Smooth muscle cell (in vitro differentiated cells): ENCODE results near the gene KRT3. TPM values are rescaled to one million over a fixed set of nuclear protein-coding genes. Genes with fewer than 3 reads are reported as not detected.

Experiments used
- DNase-seq: peaks from one replicate; lab custom pipeline; 2025; ENCODE audit not compliant: unreplicated experiment; lab: John Stamatoyannopoulos, UW
- H2AFZ ChIP-seq: fragments of 200-600 bp; sonication (generic); 2 replicates; pipeline ENCODE4 v1.6.0; 2016; ENCODE audit warnings: antibody characterized with exemption, low read depth, mild to moderate bottlenecking
- H3F3A ChIP-seq: fragments of 200-600 bp; sonication (generic); 2 replicates; pipeline ENCODE4 v1.6.0; 2017; ENCODE audit warnings: antibody characterized with exemption, low read depth
- H3K27ac ChIP-seq: fragments of 200-600 bp; sonication (generic); 2 replicates; pipeline ENCODE4 v1.5.1; 2016; ENCODE audit warnings: low read depth, mild to moderate bottlenecking
- H3K27me3 ChIP-seq: fragments of 200-600 bp; sonication (generic); 2 replicates; pipeline ENCODE4 v1.6.1; 2016; ENCODE audit warnings: low read depth, mild to moderate bottlenecking
- H3K36me3 ChIP-seq: fragments of 200-600 bp; sonication (generic); 2 replicates; pipeline ENCODE4 v1.5.1; 2016; ENCODE audit warnings: low read depth
- H3K4me1 ChIP-seq: fragments of 200-600 bp; sonication (generic); 2 replicates; pipeline ENCODE4 v1.5.1; 2016; ENCODE audit warnings: low read depth
- H3K4me2 ChIP-seq: fragments of 200-600 bp; sonication (generic); 2 replicates; pipeline ENCODE4 v1.6.0; 2016; ENCODE audit warnings: mild to moderate bottlenecking
- H3K4me3 ChIP-seq: fragments of 200-600 bp; sonication (generic); 2 replicates; pipeline ENCODE4 v1.5.1; 2016; ENCODE audit warnings: mild to moderate bottlenecking
- H3K79me2 ChIP-seq: fragments of 200-600 bp; sonication (generic); 2 replicates; pipeline ENCODE4 v1.6.0; 2016; ENCODE audit warnings: low read depth, mild to moderate bottlenecking
- H3K9ac ChIP-seq: fragments of 200-600 bp; sonication (generic); 2 replicates; pipeline ENCODE4 v1.6.0; 2016; ENCODE audit warnings: low read depth
- H3K9me3 ChIP-seq: fragments of 200-600 bp; sonication (generic); replicated peaks from 2 replicates; pipeline ENCODE4 v1.5.1; 2016; ENCODE audit warnings: low read depth
- H4K20me1 ChIP-seq: fragments of 200-600 bp; sonication (generic); 2 replicates; pipeline ENCODE4 v1.6.0; 2016; ENCODE audit warnings: low read depth
- WGBS: methylation state at CpG from one replicate; pipeline ENCODE4 v1.1.7; 2016; ENCODE audit warnings: low lambda C conversion rate; 5-methylcytosine and 5-hydroxymethylcytosine counted together
- polyA plus RNA-seq: library from polyadenylated mRNA; unstranded; fragments of >200 nt; fragmentation: Nextera tagmentation; extraction: Ambion mirVana; gene quantifications from 2 replicates; pipeline ENCODE4 v1.2.1, GENCODE V29; 2016
- total RNA-seq: library from RNA; depleted of rRNA; stranded (reverse); fragments of >200 nt; gene quantifications from 2 replicates; pipeline ENCODE4 v1.2.3, GENCODE V29; 2014
- TF ChIP-seq, protein P1 (sequence below): fragments of 200-600 bp; sonication (generic); IDR thresholded peaks from 2 replicates; pipeline ENCODE4 v1.5.1; 2017; ENCODE audit warnings: borderline replicate concordance, mild to moderate bottlenecking, antibody characterized with exemption; ENCODE audit not compliant: insufficient read depth, poor library complexity, severe bottlenecking

KRT3 gene
- total and polyA plus RNA-seq, 2 experiments from 2014 or later = not detected

DNA sequence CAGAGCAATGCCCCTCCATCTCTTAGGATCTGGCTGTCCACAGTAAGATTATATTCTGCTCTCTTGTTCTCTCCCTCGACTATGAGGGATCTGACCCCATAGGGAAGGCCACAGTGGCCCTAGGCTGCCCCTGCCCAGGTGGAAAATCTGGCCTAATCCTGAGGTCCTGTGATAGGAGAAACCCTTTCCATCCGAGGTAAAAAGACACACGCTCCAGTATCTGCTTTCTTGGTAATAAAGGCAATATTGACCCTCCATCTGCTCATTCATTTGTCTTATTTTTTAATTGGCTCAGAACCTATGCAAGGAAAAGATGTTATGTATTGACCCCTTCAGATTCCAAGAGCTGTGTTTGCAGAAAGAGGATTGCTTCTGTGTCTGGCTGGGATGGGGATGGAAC lies 28.5 kb downstream of the KRT3 start:
- TF ChIP-seq, protein P1, sequence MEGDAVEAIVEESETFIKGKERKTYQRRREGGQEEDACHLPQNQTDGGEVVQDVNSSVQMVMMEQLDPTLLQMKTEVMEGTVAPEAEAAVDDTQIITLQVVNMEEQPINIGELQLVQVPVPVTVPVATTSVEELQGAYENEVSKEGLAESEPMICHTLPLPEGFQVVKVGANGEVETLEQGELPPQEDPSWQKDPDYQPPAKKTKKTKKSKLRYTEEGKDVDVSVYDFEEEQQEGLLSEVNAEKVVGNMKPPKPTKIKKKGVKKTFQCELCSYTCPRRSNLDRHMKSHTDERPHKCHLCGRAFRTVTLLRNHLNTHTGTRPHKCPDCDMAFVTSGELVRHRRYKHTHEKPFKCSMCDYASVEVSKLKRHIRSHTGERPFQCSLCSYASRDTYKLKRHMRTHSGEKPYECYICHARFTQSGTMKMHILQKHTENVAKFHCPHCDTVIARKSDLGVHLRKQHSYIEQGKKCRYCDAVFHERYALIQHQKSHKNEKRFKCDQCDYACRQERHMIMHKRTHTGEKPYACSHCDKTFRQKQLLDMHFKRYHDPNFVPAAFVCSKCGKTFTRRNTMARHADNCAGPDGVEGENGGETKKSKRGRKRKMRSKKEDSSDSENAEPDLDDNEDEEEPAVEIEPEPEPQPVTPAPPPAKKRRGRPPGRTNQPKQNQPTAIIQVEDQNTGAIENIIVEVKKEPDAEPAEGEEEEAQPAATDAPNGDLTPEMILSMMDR = no peak

GRCh38 chr12:52767020-52767379 lies 28.9 kb downstream of the KRT3 start:
- Histone ChIP-seq H3K4me1 (no peaks in the 10 kb centered on the region), H3K27ac (no peak overlapping the region), H4K20me1 (no peaks in the 10 kb centered on the region), H3K4me3 (no peak overlapping the region), H3K36me3 (no peaks in the 10 kb centered on the region), H3K79me2 (no peaks in the 10 kb centered on the region), H3K27me3 (peaks cover 8% of the 10 kb centered on the region), H3K4me2 (no peak overlapping the region), H3F3A (no peaks in the 10 kb centered on the region), H3K9me3 (no peaks in the 10 kb centered on the region), H2AFZ (no peak overlapping the region), H3K9ac (no peak overlapping the region)
- 63% methylated on average over 1 of the region's 1 CpG for WGBS
- TF ChIP-seq, protein P1 = no peak
- no peak for DNase-seq

More for the DNA sequence above, 28.5 kb downstream of the KRT3 start:
- H3K4me3 ChIP-seq = no peak overlapping the region
- H2AFZ ChIP-seq = no peak overlapping the region
- H3K9me3 ChIP-seq = no peaks in the 10 kb centered on the region
- no peaks in the 10 kb centered on the region for H3F3A ChIP-seq
- no peak overlapping the region for H3K9ac ChIP-seq
- no peaks in the 10 kb centered on the region for H3K4me1 ChIP-seq
- peaks cover 8% of the 10 kb centered on the region for H3K27me3 ChIP-seq
- no peak overlapping the region for H3K27ac ChIP-seq
- no peaks in the 10 kb centered on the region for H3K79me2 ChIP-seq
- H3K4me2 ChIP-seq = no peak overlapping the region
- no peak for DNase-seq
- H3K36me3 ChIP-seq = no peaks in the 10 kb centered on the region
- H4K20me1 ChIP-seq = no peaks in the 10 kb centered on the region
- 43% methylated on average over 3 of the region's 3 CpGs for WGBS

- peaks cover 7% of the 10 kb centered on the region for H3K27me3 ChIP-seq
- H4K20me1 ChIP-seq = no peaks in the 10 kb centered on the region
- no peaks in the 10 kb centered on the region for H3F3A ChIP-seq
- TF ChIP-seq, protein P1 = no peak
- no peak overlapping the region for H3K4me2 ChIP-seq
- H3K9me3 ChIP-seq = no peaks in the 10 kb centered on the region
- 89% methylated on average over 5 of the region's 5 CpGs for WGBS
- no peak overlapping the region for H3K4me3 ChIP-seq
- H3K27ac ChIP-seq = no peak overlapping the region
- H3K36me3 ChIP-seq = no peaks in the 10 kb centered on the region
- no peak overlapping the region for H3K9ac ChIP-seq
- H3K4me1 ChIP-seq = no peaks in the 10 kb centered on the region
- no peak for DNase-seq
- no peaks in the 10 kb centered on the region for H3K79me2 ChIP-seq
- no peak overlapping the region for H2AFZ ChIP-seq
These were observed 29.4 kb downstream of the KRT3 start for GRCh38 chr12:52766351-52767019.

- Histone ChIP-seq H4K20me1 (no peaks in the 10 kb centered on the region), H3K4me3 (no peak overlapping the region), H3K79me2 (no peaks in the 10 kb centered on the region), H3K4me2 (no peak overlapping the region), H3K4me1 (no peaks in the 10 kb centered on the region), H3K27ac (no peak overlapping the region), H3F3A (no peaks in the 10 kb centered on the region), H3K9me3 (no peaks in the 10 kb centered on the region), H3K9ac (no peak overlapping the region), H2AFZ (no peak overlapping the region), H3K36me3 (no peaks in the 10 kb centered on the region), H3K27me3 (no peaks in the 10 kb centered on the region)
- TF ChIP-seq, protein P1 = no peak
- 54% methylated on average over 1 of the region's 1 CpG for WGBS
- no peak for DNase-seq
These were observed 30.2 kb downstream of the KRT3 start for GRCh38 chr12:52765702-52766101.
